Measurements from ENCODE around the gene COL1A2. TPM values are rescaled to one million over a fixed set of nuclear protein-coding genes. Genes with fewer than 3 reads are reported as not detected.
A peak's percentile ranks its signal among the peaks of the same experiment; 100 is the strongest.

The COL1A2 gene
- total RNA-seq, 2 donors from 2014 or later: 67.0 to 228 TPM

DNA sequence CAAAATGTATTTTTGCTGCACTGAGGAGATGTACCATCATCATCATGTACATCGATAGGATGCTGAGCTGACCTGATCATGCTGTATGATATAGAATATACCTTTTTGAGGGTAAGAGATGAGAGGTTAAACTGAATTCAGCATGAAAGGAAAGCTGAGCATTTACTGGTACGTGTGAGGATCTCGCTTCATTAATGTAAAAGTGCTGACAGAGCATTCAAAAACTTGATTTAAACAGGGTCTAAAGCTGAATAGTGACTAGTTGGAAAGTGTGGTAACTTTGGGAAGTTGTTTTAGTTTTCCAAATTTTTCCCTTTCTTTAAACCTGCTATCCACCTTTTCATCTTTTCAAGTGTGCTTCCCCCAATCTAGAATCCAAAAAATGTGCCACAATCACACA lies 28.5 kb upstream of the COL1A2 start:
- H3K27me3 ChIP-seq: no peaks in the 10 kb centered on the region
- H3K27ac ChIP-seq: no peak overlapping the region
- no peak overlapping the region for H3K4me3 ChIP-seq
- H3K36me3 ChIP-seq: no peaks in the 10 kb centered on the region
- TF ChIP-seq, protein P1, sequence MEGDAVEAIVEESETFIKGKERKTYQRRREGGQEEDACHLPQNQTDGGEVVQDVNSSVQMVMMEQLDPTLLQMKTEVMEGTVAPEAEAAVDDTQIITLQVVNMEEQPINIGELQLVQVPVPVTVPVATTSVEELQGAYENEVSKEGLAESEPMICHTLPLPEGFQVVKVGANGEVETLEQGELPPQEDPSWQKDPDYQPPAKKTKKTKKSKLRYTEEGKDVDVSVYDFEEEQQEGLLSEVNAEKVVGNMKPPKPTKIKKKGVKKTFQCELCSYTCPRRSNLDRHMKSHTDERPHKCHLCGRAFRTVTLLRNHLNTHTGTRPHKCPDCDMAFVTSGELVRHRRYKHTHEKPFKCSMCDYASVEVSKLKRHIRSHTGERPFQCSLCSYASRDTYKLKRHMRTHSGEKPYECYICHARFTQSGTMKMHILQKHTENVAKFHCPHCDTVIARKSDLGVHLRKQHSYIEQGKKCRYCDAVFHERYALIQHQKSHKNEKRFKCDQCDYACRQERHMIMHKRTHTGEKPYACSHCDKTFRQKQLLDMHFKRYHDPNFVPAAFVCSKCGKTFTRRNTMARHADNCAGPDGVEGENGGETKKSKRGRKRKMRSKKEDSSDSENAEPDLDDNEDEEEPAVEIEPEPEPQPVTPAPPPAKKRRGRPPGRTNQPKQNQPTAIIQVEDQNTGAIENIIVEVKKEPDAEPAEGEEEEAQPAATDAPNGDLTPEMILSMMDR (IDR thresholded peaks at IDR 0.05): no peak
- peaks cover 0 to 15% of the 10 kb centered on the region in 2 donors for H3K4me1 ChIP-seq
- no peak for DNase-seq (ENCODE audit: low spot score)
- no peaks in the 10 kb centered on the region for H3K9me3 ChIP-seq

DNA sequence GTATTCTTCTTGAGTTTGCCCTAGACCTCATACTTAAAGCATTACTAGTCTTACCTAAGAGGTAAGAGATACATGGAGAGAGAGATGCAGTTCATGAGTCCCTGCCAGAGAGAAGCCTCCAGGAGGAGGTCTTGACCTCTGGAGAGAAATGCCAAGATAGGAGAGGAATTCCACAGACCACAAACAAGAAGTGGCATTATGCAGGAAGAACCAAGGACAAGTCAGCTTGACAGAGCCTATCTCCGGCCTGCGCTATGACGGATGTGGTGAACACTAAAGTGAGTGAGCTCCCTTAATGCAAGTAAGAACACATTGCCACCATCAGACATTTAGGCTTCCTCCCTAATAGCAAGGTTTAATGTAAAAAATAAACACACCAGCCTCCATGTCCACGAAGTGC lies 27.9 kb upstream of the COL1A2 start:
- H3K4me1 ChIP-seq: peaks cover 0 to 15% of the 10 kb centered on the region in 2 donors
- TF ChIP-seq, protein P1 (IDR thresholded peaks at IDR 0.05): no peak
- H3K27me3 ChIP-seq: no peaks in the 10 kb centered on the region
- no peak overlapping the region for H3K4me3 ChIP-seq
- DNase-seq (ENCODE audit: low spot score): no peak
- H3K27ac ChIP-seq: peak overlapping the region in 1 of 2 donors; percentile 8
- H3K36me3 ChIP-seq: no peaks in the 10 kb centered on the region
- H3K9me3 ChIP-seq: no peaks in the 10 kb centered on the region

DNA sequence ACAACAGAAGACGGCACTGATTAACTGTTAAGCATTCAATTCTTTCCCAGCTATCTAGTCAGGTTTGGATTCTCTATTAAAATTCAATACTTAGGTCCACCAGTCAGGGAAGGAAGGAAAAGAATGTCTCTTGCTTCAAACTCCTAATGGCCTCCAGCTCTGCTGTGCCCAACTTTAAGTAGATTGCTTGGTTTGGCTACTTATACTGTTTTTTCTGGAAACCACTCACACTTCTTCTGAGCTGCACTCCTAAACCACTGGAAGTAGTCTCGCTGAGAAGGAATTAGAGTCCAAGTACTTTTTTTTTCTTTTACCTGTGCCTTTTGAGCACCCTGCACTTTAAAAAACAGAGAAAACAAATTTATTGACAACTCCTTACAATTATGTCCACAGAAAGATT lies 26.7 kb upstream of the COL1A2 start:
- H3K27me3 ChIP-seq: no peaks in the 10 kb centered on the region
- H3K27ac ChIP-seq: peak overlapping the region; percentile 35 to 66
- no peaks in the 10 kb centered on the region for H3K36me3 ChIP-seq
- DNase-seq (ENCODE audit: low spot score): no peak
- TF ChIP-seq, protein P1 (IDR thresholded peaks at IDR 0.05): no peak
- peaks cover 0 to 15% of the 10 kb centered on the region in 2 donors for H3K4me1 ChIP-seq
- H3K4me3 ChIP-seq: peak overlapping the region in 1 of 2 donors; percentile 2
- H3K9me3 ChIP-seq: no peaks in the 10 kb centered on the region

DNA sequence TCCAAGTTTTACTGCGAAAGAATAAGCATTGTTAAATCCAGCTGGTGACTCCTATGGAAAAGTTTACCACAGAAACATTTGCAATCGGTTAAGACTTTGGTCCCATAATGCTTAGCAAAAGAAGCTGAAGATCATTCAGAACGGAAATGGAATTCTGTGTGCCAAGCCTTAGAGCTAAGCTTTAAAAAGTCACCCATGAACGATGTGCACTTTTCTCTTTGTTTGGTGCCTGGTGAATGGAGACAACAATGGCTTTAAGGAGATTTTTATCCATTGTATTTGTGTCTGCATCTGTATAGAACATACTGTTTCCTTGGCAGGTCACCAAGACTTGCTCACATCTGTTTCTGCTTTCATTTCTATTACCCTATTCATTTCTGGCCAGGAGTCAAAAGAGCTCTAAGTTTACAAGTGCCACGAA lies 26.3 kb upstream of the COL1A2 start:
- DNase-seq (ENCODE audit: low spot score): no peak
- no peaks in the 10 kb centered on the region for H3K9me3 ChIP-seq
- H3K27ac ChIP-seq: peak overlapping the region; percentile 35 to 66
- H3K4me3 ChIP-seq: peak overlapping the region in 1 of 2 donors; percentile 2
- TF ChIP-seq, protein P1 (IDR thresholded peaks at IDR 0.05): no peak
- H3K27me3 ChIP-seq: no peaks in the 10 kb centered on the region
- no peaks in the 10 kb centered on the region for H3K36me3 ChIP-seq
- peaks cover 0 to 15% of the 10 kb centered on the region in 2 donors for H3K4me1 ChIP-seq

DNA sequence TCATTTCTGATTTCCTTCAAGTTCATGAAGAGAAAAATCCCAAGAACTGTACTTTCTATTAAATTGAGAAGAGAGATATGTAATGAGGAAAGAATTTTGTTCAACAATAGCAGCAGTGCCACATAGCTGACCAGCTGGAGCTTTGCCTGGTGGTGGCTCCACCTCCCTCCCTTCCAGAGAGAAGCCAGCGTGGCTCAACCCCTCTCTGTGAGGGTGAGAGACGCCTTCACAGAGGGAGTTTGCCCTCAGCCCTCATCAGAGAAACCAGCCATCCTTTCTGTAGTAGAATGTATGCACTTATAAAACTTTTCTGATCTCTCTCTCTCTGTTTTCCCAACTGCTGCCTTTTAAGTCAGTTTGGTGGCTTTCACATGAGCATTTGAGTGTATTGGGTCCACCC lies 20.5 kb upstream of the COL1A2 start:
- peaks cover 0 to 29% of the 10 kb centered on the region in 2 donors for H3K4me1 ChIP-seq
- peak; percentile 81 for DNase-seq (ENCODE audit: low spot score)
- H3K27ac ChIP-seq: peak overlapping the region; percentile 74 to 87

More for the DNA sequence above, 20.5 kb upstream of the COL1A2 start:
- Histone ChIP-seq H3K9me3 (no peaks in the 10 kb centered on the region), H3K36me3 (no peaks in the 10 kb centered on the region), H3K27me3 (no peaks in the 10 kb centered on the region), H3K4me3 (peak overlapping the region in 1 of 2 donors; percentile 27)
- TF ChIP-seq, protein P1 (IDR thresholded peaks at IDR 0.05): peak in 1 of 2 donors; percentile 19

Measured in right atrium auricular region (tissue), 2 donors.